Activated CD4-positive, alpha-beta T cell treated with anti-CD3 and anti-CD28 coated beads for 1 hour (primary cell): Measurements from ENCODE around the gene PDRG1.
"Not testable (repeated sequence)": the region's sequence is repeated elsewhere in the genome, so short reads cannot be mapped to it uniquely, and the experiment has no call there.

Experiments
- DNase-seq: peaks from one replicate; pipeline ENCODE4 v3.0.0-alpha.2; 2020

Gene PDRG1

GRCh38 chr20:31925631-31926030 lies 26.2 kb downstream of the PDRG1 start:
- no peak for DNase-seq

DNA sequence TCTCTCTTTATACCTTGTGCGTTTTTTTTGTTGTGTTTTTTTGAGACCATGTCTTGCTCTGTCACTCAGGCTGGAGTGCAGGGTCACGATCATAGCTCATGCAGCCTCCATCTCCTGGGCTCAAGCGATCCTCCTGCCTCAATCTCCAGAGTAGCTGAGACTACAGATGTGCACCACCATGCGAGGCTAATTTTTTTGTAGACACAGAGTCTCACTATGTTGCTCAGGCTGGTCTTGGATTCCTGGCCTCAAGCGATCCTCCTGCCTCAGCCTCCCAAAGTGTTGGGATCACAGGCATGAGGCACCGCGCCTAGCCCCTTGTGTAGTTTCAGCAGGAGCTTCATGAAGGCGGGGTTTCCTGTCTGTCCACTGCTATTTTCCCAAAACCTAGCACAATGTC lies 27.3 kb downstream of the PDRG1 start:
- DNase-seq: no peak

DNA sequence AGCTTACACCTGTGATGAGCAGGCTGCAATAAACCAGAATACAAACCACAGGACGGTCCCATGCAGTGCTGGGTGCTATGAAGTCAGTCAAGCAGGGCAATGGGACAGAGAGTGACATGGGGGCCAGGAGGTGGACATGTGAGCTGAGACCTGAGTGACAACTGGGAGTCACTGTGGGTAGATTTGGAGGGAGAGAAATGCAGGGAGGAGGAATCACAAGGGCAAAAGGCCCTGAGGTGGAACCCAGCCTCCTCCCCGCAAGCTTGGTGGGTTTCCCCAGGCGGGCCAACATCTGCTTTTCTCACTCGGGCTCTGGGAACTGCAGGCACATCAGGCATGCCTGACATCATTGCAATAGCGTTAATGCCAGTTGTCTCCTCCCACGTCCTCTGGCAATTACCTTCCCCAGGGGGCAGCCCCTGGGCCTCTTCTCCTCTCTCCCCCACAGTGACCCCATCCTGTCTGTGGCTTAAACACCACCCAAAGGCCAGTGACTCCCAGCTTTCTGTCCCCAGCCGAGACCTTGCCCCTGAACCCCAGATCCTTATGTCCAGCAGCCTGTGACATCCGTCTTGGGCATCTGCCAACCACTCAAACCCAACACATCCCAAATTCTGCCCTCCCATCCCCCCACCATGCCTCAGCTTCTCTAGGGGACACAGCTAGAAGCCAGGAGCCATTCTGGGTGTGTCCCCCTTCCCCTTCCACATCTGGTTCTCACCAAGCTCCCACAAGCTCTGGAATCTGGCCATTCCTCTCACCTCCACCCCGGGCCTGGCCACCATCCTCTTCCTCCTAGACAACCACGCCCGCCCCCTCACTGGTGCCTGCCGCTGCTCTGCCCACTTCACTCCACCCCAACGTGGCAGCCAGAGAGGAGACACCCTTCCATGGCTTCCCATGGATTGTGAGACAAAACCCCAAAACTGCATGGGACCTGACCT lies 28.2 kb downstream of the PDRG1 start:
- no peak for DNase-seq

DNA sequence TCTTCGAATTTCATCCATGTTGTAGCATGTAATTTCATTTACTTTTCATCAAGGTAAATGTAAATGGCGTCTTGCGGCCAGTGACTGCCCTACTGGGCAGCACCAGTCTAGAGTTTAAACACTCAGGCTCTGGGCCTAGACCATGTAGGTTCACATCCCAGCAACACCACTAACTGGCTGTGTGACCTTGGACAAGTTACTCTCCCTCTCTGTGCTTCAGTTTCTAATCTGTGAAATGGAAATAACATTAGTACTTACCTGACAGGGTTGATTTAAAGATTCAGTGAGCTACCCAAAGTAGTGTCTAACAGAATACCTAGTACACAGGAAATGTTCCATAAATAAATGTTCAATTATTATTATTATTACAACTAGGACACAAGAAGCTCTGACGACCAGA lies 29.3 kb downstream of the PDRG1 start:
- no peak for DNase-seq

GRCh38 chr20:31922181-31922580 lies 29.7 kb downstream of the PDRG1 start:
- DNase-seq: no peak

GRCh38 chr20:31921480-31921879 lies 30.4 kb downstream of the PDRG1 start:
- DNase-seq: not testable (repeated sequence)

DNA sequence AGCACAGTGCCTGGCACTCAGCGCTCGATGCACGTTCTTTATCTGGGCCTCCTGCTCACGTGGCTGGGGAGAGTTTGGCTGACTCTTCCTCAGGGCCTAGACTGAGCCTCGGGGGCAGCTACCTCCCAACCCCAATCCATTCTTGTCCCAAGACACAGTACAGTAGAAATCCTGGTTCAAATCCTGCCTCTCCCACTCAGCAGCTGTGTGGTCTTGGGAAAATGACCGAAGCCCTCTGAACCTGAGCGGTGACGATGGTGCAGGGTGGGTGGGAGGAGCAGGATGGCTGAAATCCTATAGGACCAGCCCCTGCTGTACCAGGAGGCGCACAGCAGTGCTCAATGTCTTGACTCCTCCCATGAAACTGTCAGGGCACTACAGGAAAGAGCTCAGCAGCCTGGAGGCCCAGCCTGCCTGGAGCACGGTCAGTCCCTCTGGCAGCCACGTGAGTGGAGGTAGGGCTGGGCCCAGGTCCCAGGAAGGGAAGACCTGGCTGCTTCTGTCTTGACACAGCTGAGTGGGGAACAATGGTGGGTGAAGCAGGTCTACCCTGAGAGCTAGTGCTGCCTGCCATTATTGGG lies 31.5 kb downstream of the PDRG1 start:
- no peak for DNase-seq

DNA sequence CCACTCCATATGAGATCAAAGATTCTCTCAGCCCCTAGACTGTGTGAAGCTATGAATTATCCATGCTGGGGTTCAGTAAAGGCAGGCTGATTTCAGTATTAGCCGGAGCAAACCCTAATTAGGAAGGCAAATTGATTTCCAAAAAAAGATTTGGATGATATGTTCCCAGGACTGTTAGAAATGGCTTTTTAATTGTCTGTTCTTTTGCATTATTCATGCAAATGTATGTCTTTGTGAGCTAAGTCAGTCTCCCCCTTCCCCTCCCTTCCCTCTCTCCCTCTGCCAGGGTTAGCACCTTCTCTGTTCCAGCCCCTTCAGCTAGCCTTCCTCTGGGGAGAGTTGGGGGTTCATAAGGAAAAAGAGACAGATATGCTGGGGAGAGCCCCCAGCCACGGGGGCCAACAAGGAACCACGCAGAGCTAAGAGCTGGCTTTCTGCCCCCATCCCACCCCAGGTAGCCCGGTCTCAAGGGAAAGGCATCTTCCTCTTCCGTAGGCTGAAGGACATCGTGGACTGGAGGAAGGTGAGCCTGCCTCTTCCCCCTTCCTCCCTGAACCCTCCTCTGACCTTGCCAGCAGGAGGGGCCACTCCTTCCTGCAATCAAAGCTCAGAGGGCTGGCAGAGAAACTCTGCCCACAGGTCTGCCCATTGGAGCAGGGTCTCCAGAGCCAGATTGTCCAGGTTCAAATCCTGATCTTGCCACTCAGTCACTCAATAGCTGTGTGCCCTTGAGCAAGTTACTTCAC lies 32.3 kb downstream of the PDRG1 start:
- DNase-seq: no peak

DNA sequence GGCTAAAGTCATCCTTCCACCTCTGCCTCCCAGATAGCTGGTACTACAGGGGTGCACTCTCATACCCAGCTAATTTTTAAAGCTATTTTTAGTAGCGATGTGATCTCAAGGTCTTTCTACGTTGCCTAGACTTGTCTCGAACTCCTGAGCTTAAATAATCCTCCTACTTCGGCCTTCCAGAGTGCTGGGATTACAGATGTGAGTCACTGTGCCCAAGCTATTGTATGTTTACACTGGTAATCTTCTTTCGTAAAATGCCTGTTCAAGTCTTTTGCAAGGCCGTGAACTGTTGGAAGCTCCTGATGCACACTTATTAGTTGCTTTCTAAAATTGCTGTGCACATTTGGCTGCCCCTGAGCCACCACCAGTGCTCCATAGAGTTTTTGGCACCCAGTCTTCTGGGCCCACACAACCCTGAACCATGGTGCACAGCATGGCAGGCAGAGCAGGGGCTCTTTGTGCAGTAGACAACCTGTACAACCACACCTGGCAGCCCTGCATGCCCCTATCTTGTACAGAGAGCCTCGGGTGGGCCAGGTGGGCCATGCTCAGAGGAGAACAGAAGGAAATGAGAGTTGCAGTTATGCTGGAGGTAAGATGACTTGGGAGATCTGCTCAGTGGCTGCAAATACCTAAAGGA lies 33.3 kb downstream of the PDRG1 start:
- no peak for DNase-seq

DNA sequence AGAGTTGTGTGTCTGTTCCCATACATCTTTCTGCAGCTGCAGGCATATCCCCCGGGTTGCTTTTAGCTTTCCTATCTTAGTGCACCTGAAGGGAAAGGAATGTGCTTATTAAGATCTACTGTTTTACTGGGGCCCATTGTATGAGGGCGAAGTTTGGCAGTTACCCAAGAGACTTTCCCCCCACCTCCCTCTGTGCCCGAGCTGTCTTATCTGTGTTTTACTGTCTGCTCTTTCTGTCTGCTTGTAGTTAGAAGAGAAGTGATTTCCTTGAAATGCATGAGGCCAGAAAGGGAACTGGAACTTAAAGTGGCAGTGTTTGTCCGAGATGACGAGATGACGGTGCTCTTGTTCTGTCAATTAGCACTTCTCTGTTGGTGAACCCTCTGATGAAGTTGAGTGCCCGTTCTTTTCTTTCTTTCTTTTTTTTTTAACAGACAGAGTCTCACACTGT lies 33.9 kb downstream of the PDRG1 start:
- not testable (repeated sequence) for DNase-seq

DNA sequence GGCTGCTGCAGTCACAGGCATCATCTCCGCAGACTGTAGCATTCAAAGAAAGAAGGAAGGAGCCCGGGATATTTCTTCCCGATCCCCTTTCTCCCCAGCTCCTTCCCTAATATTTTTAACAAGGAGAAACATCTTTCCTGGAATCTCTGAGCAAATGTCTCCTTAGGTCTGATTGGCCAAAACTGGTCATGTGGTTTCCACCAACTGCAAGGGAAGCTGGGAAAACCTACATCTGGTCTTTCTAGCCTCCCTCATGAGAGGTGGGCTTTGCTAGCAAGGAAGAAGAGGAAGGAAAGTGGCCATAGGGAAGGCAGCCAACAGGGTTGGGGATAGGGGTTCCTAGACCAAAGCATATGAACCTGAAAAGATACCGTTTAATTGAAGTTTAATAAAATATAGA lies 35.1 kb downstream of the PDRG1 start:
- DNase-seq: no peak

DNA sequence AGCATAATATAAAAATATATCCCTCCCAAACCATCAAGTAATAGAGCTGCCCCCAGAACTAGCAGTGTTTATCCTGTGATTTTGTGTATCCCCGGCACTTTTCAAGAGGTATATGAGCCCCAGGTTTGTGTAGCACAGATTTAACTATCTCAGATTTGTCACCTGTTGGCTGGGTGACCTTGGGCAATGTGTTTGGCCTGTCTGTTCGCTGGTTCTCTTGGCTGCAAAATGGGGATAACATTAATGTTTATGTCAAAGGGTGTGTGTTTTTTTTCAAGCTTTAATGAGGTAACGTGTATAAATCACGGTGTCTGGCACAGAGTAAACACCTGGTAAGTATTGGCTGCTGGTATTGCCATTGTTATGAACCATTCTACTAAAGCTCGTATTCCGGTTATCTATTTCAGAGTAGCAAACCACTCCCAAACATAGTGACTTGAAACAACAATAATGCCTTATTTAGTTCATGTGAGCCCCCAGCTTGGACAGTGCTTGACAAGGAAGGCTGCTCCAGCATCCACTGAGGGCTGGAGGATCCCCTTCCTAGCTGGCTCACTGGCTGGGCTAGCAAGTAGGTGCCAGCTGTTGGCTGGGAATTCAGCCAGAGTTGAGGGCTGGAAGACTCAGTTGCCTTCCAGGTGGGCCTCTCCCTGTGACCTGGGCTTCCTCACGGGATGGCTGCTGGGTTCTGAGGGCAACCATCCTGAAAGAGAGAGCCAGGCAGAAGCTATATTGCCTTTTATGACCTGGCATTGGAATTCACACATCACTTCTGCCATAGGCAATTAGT lies 36.2 kb downstream of the PDRG1 start:
- DNase-seq: no peak

- DNase-seq: no peak
These were observed 37.7 kb downstream of the PDRG1 start for GRCh38 chr20:31914170-31914569.

DNA sequence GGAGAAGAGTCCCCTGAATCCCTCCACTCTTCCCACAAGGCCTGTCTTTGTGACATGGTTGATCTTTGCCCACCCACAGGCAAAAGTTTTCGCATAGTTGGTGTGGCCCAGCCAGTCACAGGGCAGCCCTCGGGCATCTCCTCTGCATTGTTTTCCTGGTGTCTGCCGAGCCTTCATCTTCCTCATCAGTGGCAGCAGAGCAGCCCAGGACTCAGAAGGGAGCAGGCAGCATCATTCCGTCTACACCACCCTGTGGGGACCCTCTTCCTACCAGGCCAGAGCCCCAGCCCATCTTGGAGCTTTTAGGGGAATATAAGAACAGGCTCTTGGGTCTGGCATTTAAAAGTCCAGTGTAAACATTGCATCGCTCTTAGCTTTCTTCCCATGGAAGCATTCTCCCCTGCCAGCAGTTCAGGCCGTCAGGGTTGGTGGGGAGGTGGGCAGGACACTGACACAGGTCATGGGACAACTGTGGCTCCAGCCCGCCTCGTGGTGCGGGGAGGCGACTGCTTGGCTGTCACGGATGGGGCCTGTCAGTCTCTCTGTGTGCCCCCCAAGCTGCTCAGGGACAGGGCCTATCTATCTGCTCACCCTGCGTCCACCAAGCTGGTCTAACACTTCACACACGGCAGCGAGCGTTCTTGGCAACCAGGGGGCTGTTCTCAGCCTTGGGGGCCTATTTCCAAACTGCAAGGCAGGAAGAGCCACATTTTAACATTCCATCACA lies 38.3 kb downstream of the PDRG1 start:
- DNase-seq: no peak

GRCh38 chr20:31910071-31910803 lies 41.6 kb downstream of the PDRG1 start:
- no peak for DNase-seq

- DNase-seq: no peak
These were observed 42.4 kb downstream of the PDRG1 start for GRCh38 chr20:31909253-31910070.

- no peak for DNase-seq
These were observed 43.4 kb downstream of the PDRG1 start for GRCh38 chr20:31908424-31908823.

- no peak for DNase-seq
These were observed 43.8 kb downstream of the PDRG1 start for GRCh38 chr20:31908016-31908415.

- DNase-seq: no peak
These were observed 44.8 kb downstream of the PDRG1 start for GRCh38 chr20:31907046-31907445.

- no peak for DNase-seq
These were observed 45.8 kb downstream of the PDRG1 start for GRCh38 chr20:31906001-31906400.
